HL-60 (cell line): ENCODE data around the gene TPCN2.

Experiments
- DNase-seq, 2 experiments: peaks; one replicate each; pipeline ENCODE4 v3.0.0-alpha.2; 2010 to 2020; ENCODE audit warnings: low read depth in 1 of 2, low spot score in 1 of 2
- H3K27ac ChIP-seq: fragments of 250-450 bp; sonication (Bioruptor Pico); replicated peaks from 2 replicates; pipeline ENCODE4 v1.5.1; 2020; ENCODE audit warnings: mild to moderate bottlenecking, moderate library complexity
- H3K27me3 ChIP-seq: fragments of 250-450 bp; sonication (Bioruptor Pico); 2 replicates; pipeline ENCODE4 v1.5.1; 2021; ENCODE audit warnings: mild to moderate bottlenecking, moderate library complexity; ENCODE audit not compliant: insufficient read depth, poor library complexity, severe bottlenecking
- H3K4me3 ChIP-seq: replicated peaks from 2 replicates; pipeline ENCODE4 v1.5.1; 2011; ENCODE audit warnings: mild to moderate bottlenecking, control low read depth, low read length; ENCODE audit not compliant: insufficient read depth
- GABPA ChIP-seq: IDR thresholded peaks from 2 replicates; pipeline ENCODE4 v1.6.1; 2012; ENCODE audit warnings: low read depth
- POLR2AphosphoS5 ChIP-seq: IDR thresholded peaks from 2 replicates; pipeline ENCODE4 v1.6.1; 2012; ENCODE audit warnings: low read depth
- SPI1 ChIP-seq: IDR thresholded peaks from 2 replicates; pipeline ENCODE4 v1.6.1; 2012; ENCODE audit warnings: low read depth, mild to moderate bottlenecking, borderline replicate concordance
- TF ChIP-seq, protein P1 (sequence below): IDR thresholded peaks from 2 replicates; pipeline ENCODE4 v1.6.1; 2012; ENCODE audit warnings: low read depth; ENCODE audit not compliant: insufficient replicate concordance
- TF ChIP-seq, protein P2 (sequence below): IDR thresholded peaks from one replicate; pipeline ENCODE4 v1.5.1; 2011; ENCODE audit warnings: low read length, control low read depth, inconsistent platforms; ENCODE audit not compliant: insufficient read depth

Gene TPCN2

DNA sequence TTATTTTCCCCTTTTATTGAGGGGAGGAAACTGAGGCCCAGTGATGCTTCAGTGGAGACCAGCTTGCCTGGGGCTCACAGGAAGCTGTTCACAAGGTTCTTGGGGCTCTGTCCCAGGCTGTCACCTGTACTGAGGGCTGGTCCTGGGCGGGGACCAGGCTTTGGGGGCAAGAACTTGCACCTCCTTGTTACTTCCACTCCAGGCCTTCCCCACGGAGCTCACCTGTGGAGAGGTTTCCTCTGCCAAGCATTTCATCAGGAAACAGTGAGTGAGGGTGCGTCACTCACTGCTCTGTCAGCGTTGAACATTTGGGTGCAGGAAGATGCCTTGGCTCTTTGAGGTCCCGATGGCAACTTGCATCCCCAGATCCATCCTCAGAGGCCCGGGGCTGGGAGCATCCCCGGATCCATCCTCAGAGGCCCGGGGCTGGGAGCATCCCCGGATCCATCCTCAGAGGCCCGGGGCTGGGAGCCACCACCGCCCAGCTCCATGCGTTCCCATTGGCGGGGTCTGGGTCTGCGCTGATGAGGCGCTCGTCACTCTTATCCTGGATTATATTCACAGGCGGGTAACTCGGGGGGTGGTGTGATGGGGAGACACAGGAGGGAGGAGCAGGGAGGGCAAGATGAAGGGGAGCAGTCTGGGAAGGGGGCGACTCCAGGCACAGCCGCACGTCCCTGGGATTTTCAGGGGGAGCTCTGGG lies 105.6 kb downstream of the TPCN2 start:
- no peaks in the 10 kb centered on the region for H3K27me3 ChIP-seq
- no peak for DNase-seq
- TF ChIP-seq SPI1 (no peak), POLR2AphosphoS5 (no peak), GABPA (no peak)
- TF ChIP-seq, protein P1, sequence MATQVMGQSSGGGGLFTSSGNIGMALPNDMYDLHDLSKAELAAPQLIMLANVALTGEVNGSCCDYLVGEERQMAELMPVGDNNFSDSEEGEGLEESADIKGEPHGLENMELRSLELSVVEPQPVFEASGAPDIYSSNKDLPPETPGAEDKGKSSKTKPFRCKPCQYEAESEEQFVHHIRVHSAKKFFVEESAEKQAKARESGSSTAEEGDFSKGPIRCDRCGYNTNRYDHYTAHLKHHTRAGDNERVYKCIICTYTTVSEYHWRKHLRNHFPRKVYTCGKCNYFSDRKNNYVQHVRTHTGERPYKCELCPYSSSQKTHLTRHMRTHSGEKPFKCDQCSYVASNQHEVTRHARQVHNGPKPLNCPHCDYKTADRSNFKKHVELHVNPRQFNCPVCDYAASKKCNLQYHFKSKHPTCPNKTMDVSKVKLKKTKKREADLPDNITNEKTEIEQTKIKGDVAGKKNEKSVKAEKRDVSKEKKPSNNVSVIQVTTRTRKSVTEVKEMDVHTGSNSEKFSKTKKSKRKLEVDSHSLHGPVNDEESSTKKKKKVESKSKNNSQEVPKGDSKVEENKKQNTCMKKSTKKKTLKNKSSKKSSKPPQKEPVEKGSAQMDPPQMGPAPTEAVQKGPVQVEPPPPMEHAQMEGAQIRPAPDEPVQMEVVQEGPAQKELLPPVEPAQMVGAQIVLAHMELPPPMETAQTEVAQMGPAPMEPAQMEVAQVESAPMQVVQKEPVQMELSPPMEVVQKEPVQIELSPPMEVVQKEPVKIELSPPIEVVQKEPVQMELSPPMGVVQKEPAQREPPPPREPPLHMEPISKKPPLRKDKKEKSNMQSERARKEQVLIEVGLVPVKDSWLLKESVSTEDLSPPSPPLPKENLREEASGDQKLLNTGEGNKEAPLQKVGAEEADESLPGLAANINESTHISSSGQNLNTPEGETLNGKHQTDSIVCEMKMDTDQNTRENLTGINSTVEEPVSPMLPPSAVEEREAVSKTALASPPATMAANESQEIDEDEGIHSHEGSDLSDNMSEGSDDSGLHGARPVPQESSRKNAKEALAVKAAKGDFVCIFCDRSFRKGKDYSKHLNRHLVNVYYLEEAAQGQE = no peak
- TF ChIP-seq, protein P2, sequence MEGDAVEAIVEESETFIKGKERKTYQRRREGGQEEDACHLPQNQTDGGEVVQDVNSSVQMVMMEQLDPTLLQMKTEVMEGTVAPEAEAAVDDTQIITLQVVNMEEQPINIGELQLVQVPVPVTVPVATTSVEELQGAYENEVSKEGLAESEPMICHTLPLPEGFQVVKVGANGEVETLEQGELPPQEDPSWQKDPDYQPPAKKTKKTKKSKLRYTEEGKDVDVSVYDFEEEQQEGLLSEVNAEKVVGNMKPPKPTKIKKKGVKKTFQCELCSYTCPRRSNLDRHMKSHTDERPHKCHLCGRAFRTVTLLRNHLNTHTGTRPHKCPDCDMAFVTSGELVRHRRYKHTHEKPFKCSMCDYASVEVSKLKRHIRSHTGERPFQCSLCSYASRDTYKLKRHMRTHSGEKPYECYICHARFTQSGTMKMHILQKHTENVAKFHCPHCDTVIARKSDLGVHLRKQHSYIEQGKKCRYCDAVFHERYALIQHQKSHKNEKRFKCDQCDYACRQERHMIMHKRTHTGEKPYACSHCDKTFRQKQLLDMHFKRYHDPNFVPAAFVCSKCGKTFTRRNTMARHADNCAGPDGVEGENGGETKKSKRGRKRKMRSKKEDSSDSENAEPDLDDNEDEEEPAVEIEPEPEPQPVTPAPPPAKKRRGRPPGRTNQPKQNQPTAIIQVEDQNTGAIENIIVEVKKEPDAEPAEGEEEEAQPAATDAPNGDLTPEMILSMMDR = no peak
- no peak overlapping the region for H3K27ac ChIP-seq
- H3K4me3 ChIP-seq = no peak overlapping the region

DNA sequence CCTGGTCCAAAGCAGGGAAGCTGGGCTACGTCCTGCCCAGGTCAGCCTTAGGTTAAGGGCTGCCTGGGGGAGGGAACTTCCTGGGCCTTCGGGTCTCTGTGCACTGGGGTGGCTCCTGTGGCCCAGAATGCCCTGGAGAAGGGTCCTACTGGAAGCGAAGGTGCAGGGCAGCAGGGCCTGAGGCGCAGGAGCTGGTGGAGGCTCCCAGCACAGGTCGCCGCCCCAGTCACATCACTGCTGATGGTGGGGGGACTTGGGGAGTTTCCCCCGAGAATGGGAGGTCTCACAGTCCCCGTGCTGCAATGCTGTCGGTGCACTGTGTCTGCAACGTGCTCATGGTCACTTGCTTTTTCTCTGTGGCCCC lies 106.2 kb downstream of the TPCN2 start:
- Histone ChIP-seq H3K4me3 (no peak overlapping the region), H3K27me3 (no peaks in the 10 kb centered on the region), H3K27ac (no peak overlapping the region)
- no peak for DNase-seq
- TF ChIP-seq, protein P2 = no peak
- TF ChIP-seq, protein P1 = no peak
- TF ChIP-seq GABPA = no peak
- TF ChIP-seq SPI1 = no peak
- no peak for TF ChIP-seq POLR2AphosphoS5

DNA sequence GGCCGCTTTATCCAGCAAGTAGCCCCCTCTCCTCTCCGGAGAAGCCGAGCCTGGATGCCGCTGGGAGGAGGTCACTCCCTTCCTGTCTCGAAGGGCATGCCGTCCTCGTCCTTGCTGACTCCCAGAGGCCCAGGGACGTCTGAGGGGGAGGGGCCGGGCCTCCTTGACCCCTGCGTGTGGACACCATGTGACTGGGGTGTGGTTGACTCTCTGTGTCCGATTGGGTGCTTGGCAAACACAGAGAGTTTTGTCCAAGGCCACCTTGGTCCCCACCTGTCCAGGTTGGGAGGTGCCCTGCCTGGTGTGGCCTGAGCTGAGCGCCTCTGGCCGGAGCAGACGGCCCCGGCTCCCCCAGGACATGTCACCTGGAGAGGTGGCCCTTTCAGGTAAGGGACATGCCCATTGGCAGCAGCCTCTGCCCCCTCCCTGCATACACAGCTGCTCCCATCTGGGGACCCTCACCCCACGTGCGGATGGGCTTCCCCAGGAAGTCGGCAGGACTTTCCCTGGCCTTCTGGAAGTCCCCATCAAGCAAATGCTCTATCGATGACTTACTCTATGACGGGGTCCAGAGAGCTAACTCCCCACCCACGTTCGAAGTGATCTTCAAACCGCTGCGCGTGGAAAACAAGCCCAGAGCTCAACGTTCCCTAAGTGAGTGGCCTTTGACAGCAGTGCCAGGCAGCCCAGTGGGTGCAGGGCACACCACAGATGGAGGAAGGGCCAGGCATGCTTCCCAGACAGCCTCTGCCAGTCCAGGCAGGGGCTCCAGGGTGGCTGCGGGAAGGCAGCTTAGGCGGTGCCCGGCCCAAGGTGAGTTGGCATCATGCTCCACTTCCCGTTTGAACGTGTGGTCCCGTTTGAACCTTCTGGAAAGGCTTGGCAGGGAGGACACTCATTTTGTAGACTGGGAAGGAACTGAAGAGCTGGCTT lies 106.8 kb downstream of the TPCN2 start, which contains the start of gene SMIM38:
Gene SMIM38, plus strand, starts transcription at position 634 of the 933 bp plus-strand sequence. CDS start 1,912 bp downstream, outside the sequence.
- no peak within 1 kb of the TSS for H3K4me3 ChIP-seq
- no peaks in the 10 kb centered on the region for H3K27me3 ChIP-seq
- TF ChIP-seq POLR2AphosphoS5 (no peak), SPI1 (no peak), GABPA (no peak)
- TF ChIP-seq, protein P1 = no peak
- TF ChIP-seq, protein P2 = no peak
- DNase-seq = no peak
- H3K27ac ChIP-seq = no peak within 1 kb of the TSS
